MM.1S (cell line): ENCODE data around the gene PITPNM1.
"Not testable (repeated sequence)": the region's sequence is repeated elsewhere in the genome, so short reads cannot be mapped to it uniquely, and the experiment has no call there.

ENCODE experiments used
- DNase-seq: peaks from one replicate; pipeline ENCODE4 v3.0.0-alpha.2; 2015
- H2AFZ ChIP-seq: fragments of 300-600 bp; sonication (generic); 2 replicates; pipeline ENCODE4 v1.6.0; 2016; ENCODE audit warnings: antibody characterized with exemption, low read length
- H3F3A ChIP-seq: fragments of 300-600 bp; sonication (generic); 2 replicates; pipeline ENCODE4 v1.6.1; 2016; ENCODE audit warnings: mild to moderate bottlenecking, antibody characterized with exemption, low read length, moderate library complexity, mixed read lengths; ENCODE audit not compliant: insufficient read depth
- H3K27ac ChIP-seq: fragments of 300-600 bp; sonication (generic); 2 replicates; pipeline ENCODE4 v1.5.1; 2016; ENCODE audit warnings: mild to moderate bottlenecking, low read length
- H3K27me3 ChIP-seq: fragments of 300-600 bp; sonication (generic); replicated peaks from 2 replicates; pipeline ENCODE4 v1.6.0; 2016; ENCODE audit warnings: low read length; ENCODE audit not compliant: insufficient read depth
- H3K36me3 ChIP-seq: fragments of 300-600 bp; sonication (generic); replicated peaks from 2 replicates; pipeline ENCODE4 v1.6.1; 2016; ENCODE audit warnings: mild to moderate bottlenecking, low read length, mixed read lengths; ENCODE audit not compliant: insufficient read depth
- H3K4me1 ChIP-seq: fragments of 300-600 bp; sonication (generic); 2 replicates; pipeline ENCODE4 v1.6.1; 2016; ENCODE audit warnings: low read length, mixed read lengths
- H3K4me2 ChIP-seq: fragments of 300-600 bp; sonication (generic); 2 replicates; pipeline ENCODE4 v1.6.0; 2016; ENCODE audit warnings: low read depth, low read length
- H3K4me3 ChIP-seq: fragments of 300-600 bp; sonication (generic); 2 replicates; pipeline ENCODE4 v1.5.1; 2016; ENCODE audit warnings: low read length, mixed read lengths
- H3K79me2 ChIP-seq: fragments of 300-600 bp; sonication (generic); 2 replicates; pipeline ENCODE4 v1.6.1; 2016; ENCODE audit warnings: mixed run types, low read length, mixed read lengths
- H3K9ac ChIP-seq: fragments of 300-600 bp; sonication (generic); 2 replicates; pipeline ENCODE4 v1.6.1; 2016; ENCODE audit warnings: low read length, mixed read lengths
- H3K9me2 ChIP-seq: fragments of 300-600 bp; sonication (generic); replicated peaks from 2 replicates; pipeline ENCODE4 v1.6.1; 2016; ENCODE audit warnings: mild to moderate bottlenecking, low read length, mixed read lengths; ENCODE audit not compliant: insufficient read depth
- H3K9me3 ChIP-seq: fragments of 300-600 bp; sonication (generic); replicated peaks from 2 replicates; pipeline ENCODE4 v1.6.1; 2016; ENCODE audit warnings: mild to moderate bottlenecking, low read length, mixed read lengths; ENCODE audit not compliant: insufficient read depth
- H4K20me1 ChIP-seq: fragments of 300-600 bp; sonication (generic); 2 replicates; pipeline ENCODE4 v1.6.1; 2016; ENCODE audit warnings: mild to moderate bottlenecking, low read length, moderate library complexity, mixed read lengths; ENCODE audit not compliant: insufficient read depth
- EZH2 ChIP-seq: fragments of 300-600 bp; sonication (generic); optimal IDR thresholded peaks from 2 replicates; pipeline ENCODE3; 2017; ENCODE audit warnings: low read depth, mild to moderate bottlenecking, antibody characterized with exemption, low read length, mixed read lengths
- EZH2phosphoT487 ChIP-seq: fragments of 300-600 bp; sonication (generic); IDR thresholded peaks from 2 replicates; pipeline ENCODE4 v1.6.1; 2018; ENCODE audit warnings: antibody characterized with exemption, low read length
- TF ChIP-seq, protein P1 (sequence below): fragments of 300-600 bp; sonication (generic); IDR thresholded peaks from 2 replicates; pipeline ENCODE4 v1.5.1; 2016; ENCODE audit warnings: antibody characterized with exemption, low read length, mixed read lengths

The PITPNM1 gene

DNA sequence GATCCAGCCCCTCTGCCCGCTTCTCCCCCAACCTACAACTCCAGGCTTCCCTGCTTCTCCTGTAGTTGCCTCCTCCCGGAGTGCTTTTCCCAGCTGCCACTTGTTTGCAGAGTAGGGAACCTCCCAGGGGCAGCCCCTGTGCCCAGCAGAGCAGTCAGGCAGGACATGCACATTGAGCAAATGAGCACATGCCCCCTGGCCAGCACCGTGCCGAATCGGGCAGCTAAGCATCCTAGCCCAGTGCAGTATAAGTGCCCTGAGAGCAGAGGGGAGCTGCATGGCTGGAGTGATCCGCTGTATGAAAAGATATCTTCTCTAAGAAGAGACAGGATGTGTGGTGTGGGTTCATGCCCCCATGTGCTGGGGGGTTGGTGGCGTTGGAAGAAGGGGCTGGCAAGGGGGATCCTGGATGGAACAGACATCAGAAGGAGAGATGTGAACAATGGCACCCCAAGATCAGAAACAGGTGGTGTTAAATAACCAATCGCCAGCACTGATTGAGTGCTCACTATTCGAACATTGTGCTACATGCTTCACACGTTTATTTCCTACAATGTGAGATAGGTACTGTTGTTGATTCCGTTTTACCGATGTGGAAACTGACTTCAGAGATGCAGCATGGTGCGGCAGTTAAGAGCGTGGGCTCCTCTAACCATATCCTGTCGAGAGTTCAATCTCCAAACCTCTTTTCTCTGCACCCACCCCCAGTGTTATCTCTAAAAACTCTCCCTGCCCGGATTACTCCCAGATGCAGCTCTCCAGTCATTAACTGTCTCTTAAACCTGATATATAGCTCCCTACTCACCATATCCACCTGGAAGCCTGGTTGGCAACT is 21.1 kb downstream of the PITPNM1 start:
- Histone ChIP-seq H3K4me3 (no peak overlapping the region), H3K27ac (no peak overlapping the region), H3K4me2 (peak overlapping the region; percentile 56; the same call in 1 of the 2 replicates), H3K36me3 (no peaks in the 10 kb centered on the region), H3K9me2 (no peaks in the 10 kb centered on the region), H3K9ac (no peak overlapping the region), H4K20me1 (no peaks in the 10 kb centered on the region), H3K9me3 (no peaks in the 10 kb centered on the region), H2AFZ (no peak overlapping the region), H3F3A (no peaks in the 10 kb centered on the region), H3K27me3 (peaks cover 13% of the 10 kb centered on the region), H3K79me2 (peaks cover 26% of the 10 kb centered on the region), H3K4me1 (peaks cover 20% of the 10 kb centered on the region)
- TF ChIP-seq EZH2 (no peak), EZH2phosphoT487 (no peak)
- TF ChIP-seq, protein P1, sequence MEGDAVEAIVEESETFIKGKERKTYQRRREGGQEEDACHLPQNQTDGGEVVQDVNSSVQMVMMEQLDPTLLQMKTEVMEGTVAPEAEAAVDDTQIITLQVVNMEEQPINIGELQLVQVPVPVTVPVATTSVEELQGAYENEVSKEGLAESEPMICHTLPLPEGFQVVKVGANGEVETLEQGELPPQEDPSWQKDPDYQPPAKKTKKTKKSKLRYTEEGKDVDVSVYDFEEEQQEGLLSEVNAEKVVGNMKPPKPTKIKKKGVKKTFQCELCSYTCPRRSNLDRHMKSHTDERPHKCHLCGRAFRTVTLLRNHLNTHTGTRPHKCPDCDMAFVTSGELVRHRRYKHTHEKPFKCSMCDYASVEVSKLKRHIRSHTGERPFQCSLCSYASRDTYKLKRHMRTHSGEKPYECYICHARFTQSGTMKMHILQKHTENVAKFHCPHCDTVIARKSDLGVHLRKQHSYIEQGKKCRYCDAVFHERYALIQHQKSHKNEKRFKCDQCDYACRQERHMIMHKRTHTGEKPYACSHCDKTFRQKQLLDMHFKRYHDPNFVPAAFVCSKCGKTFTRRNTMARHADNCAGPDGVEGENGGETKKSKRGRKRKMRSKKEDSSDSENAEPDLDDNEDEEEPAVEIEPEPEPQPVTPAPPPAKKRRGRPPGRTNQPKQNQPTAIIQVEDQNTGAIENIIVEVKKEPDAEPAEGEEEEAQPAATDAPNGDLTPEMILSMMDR, result no peak
- no peak for DNase-seq

DNA sequence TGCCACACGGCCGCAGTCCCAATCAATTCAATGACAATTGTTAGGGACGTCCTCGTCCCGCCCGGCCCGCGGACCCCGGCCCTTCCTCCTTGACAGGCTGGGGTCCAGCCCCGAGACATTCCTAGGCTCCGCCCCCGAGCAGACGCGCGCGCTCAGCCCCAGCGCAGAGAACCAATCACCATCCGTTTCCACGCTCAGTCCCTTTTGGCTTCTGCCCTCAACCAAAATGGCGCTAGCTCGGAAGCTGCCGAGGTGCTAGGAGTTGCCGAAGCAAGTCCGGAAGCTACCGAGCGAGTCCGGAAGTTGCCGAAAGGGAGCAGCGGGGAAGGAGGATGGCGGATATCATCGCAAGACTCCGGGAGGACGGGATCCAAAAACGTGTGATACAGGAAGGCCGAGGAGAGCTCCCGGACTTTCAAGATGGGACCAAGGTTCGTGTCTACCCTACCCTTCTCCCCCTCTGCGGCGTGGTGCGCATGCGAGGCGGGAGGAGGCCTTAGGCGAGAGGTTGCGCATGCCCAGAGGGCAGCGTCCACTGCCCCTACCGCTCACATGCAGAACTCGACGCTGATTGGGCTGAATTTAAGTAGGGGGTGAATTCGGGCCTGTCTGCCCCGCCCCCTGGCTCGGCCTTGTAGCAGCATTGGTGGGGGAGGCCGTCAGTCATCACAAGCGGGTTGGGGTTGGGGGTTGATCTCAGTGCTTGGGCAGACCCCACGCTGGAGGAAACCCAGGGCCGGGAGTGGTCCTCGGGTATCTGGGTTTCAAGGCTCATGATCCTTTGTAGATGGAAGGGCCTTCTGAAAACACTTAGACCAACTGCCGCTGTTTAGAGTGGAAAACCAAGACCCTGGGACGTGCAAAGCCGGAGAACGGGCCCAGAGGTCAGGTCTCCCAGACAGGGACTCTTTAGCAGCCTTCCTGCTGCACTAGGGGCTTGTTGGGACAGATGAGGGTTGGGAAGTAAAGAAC is 22.1 kb downstream of the PITPNM1 start, which contains the start of gene AIP:
TSS of gene AIP (plus strand) at position 200 of the 972 bp plus-strand sequence. CDS start at position 333, 133 bp downstream.
- Histone ChIP-seq H4K20me1 (no peaks in the 10 kb centered on the region), H3K27me3 (peaks cover 21% of the 10 kb centered on the region), H3K9ac (peak within 1 kb of the TSS; percentile 55), H2AFZ (peak within 1 kb of the TSS; percentile 90), H3K36me3 (no peaks in the 10 kb centered on the region), H3K9me2 (no peaks in the 10 kb centered on the region), H3K4me3 (peak within 1 kb of the TSS; percentile 67), H3K9me3 (no peaks in the 10 kb centered on the region), H3K4me1 (peaks cover 20% of the 10 kb centered on the region), H3K4me2 (peak within 1 kb of the TSS; percentile 56), H3F3A (no peaks in the 10 kb centered on the region), H3K79me2 (peaks cover 26% of the 10 kb centered on the region), H3K27ac (peak within 1 kb of the TSS; percentile 38; the same call in 1 of the 2 replicates)
- peak; percentile 99 for DNase-seq
- TF ChIP-seq, protein P1, result no peak
- TF ChIP-seq EZH2phosphoT487 (no peak), EZH2 (no peak)

DNA sequence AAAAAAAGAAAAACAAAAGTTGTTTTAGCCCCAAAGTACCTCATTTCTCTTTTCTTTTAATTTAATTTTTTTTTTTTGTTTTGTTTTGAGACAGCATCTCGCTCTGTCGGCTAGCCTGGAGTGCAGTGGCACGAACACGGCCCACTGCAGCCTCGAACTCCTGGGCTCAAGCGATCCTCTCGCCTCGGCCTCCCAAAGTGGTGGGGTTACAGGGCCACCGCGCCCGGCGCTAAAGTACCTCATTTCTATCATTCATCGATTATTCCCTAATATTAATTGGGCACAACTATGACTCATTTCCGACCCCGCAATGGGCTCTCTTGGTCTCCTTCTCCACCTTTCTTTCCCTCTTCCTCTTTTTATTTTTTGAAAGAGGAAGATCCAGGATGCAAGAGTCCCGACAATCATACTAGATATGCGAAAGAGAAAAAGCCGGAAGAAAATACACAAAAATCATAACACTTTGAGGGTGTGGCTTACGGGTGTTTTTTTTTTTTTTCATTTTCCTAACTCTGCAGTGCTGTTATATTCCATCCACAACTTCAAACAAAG is 22.8 kb downstream of the PITPNM1 start:
- H3K4me3 ChIP-seq, result peak overlapping the region; percentile 67
- no peaks in the 10 kb centered on the region for H3F3A ChIP-seq
- H3K27me3 ChIP-seq, result peaks cover 21% of the 10 kb centered on the region
- H3K9me2 ChIP-seq, result no peaks in the 10 kb centered on the region
- no peaks in the 10 kb centered on the region for H4K20me1 ChIP-seq
- peaks cover 20% of the 10 kb centered on the region for H3K4me1 ChIP-seq
- no peaks in the 10 kb centered on the region for H3K9me3 ChIP-seq
- TF ChIP-seq, protein P1, result no peak
- H3K4me2 ChIP-seq, result peak overlapping the region; percentile 56
- no peaks in the 10 kb centered on the region for H3K36me3 ChIP-seq
- peak overlapping the region; percentile 38; the same call in 1 of the 2 replicates for H3K27ac ChIP-seq
- no peak for DNase-seq
- peak overlapping the region; percentile 55; the same call in 1 of the 2 replicates for H3K9ac ChIP-seq
- H2AFZ ChIP-seq, result peak overlapping the region; percentile 90
- peaks cover 26% of the 10 kb centered on the region for H3K79me2 ChIP-seq

DNA sequence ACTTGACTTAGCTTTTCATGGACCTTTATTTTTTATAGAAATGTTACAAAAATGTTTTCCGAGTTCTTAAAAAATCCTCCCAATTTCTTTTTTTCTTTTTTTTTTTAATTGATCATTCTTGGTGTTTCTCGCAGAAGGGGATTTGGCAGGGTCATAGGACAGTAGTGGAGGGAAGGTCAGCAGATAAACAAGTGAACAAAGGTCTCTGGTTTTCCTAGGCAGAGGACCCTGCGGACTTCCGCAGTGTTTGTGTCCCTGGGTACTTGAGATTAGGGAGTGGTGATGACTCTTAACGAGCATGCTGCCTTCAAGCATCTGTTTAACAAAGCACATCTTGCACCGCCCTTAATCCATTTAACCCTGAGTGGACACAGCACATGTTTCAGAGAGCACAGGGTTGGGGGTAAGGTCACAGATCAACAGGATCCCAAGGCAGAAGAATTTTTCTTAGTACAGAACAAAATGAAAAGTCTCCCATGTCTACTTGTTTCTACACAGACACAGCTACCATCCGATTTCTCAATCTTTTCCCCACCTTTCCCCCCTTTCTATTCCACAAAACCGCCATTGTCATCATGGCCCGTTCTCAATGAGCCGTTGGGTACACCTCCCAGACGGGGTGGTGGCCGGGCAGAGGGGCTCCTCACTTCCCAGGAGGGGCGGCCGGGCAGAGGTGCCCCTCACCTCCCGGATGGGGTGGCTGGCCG is 27.7 kb downstream of the PITPNM1 start:
- not testable (repeated sequence) for H3K4me3 ChIP-seq, H4K20me1 ChIP-seq, H3K36me3 ChIP-seq, H3K4me1 ChIP-seq, H3K27ac ChIP-seq, H3K9me2 ChIP-seq, H3F3A ChIP-seq, H3K9me3 ChIP-seq, H2AFZ ChIP-seq, H3K9ac ChIP-seq, DNase-seq, H3K79me2 ChIP-seq, H3K4me2 ChIP-seq
- H3K27me3 ChIP-seq, result peaks cover 36% of the 10 kb centered on the region
